Gastrocnemius medialis (tissue), 4 donors: Measurements from ENCODE around the gene PLEKHA1. TPM values are rescaled to one million over a fixed set of nuclear protein-coding genes. Genes with fewer than 3 reads are reported as not detected.

Source experiments
- ATAC-seq, 2 donors: fragments of 150-250 bp; one replicate each; pipeline ENCODE4 v1.9.1; 2016
- DNase-seq, 2 donors: peaks; one replicate each; pipeline ENCODE4 v3.0.0-alpha.2; 2019
- H3K27ac ChIP-seq, 4 donors: fragments of 200-600 bp; sonication (generic); 1 replicate in 1 of 4; 2 replicates in 3 of 4; pipeline ENCODE4 v1.5.1; 2016 to 2018; ENCODE audit warnings: mild to moderate bottlenecking in 2 of 4, moderate library complexity in 1 of 4
- H3K27me3 ChIP-seq, 3 donors: fragments of 200-600 bp; sonication (generic) in 2 of 3; 1 replicate in 1 of 3; 2 replicates in 2 of 3; pipeline versions ENCODE4 v1.5.1 to v1.6.0; 2016 to 2019; ENCODE audit warnings: mild to moderate bottlenecking in 1 of 3, moderate library complexity in 1 of 3
- H3K36me3 ChIP-seq, 2 donors: fragments of 200-600 bp; sonication (generic) in 1 of 2; one replicate each; pipeline ENCODE4 v1.5.1; 2017 to 2018
- H3K4me1 ChIP-seq, 2 donors: fragments of 200-600 bp; sonication (generic) in 1 of 2; one replicate each; pipeline ENCODE4 v1.5.1; 2016 to 2017; ENCODE audit warnings: mild to moderate bottlenecking in 2 of 2
- H3K4me3 ChIP-seq, 4 donors: fragments of 200-600 bp; sonication (generic) in 3 of 4; 1 replicate in 1 of 4; 2 replicates in 3 of 4; pipeline ENCODE4 v1.5.1; 2016 to 2019; ENCODE audit warnings: mild to moderate bottlenecking in 2 of 4
- H3K9me3 ChIP-seq, 3 donors: fragments of 200-600 bp; sonication (generic) in 2 of 3; 1 replicate in 1 of 3; 2 replicates in 2 of 3; pipeline ENCODE4 v1.5.1; 2016 to 2019
- POLR2A ChIP-seq, 2 donors: fragments of 450-650 bp; IDR thresholded peaks; one replicate each; pipeline ENCODE4 v1.6.1; 2017; ENCODE audit warnings: antibody characterized with exemption in 2 of 2, mild to moderate bottlenecking in 2 of 2, moderate library complexity in 2 of 2
- in situ Hi-C, 4 donors: fragments of 200-750 bp; cut with MboI; loops; one replicate each; pipeline versions ENCODE4 v1.15.0 to v1.8.0; 2017; ENCODE audit warnings: low sequenced_read_pairs in 4 of 4
- intact Hi-C: fragments of 100-400 bp; cut with DNase I; formaldehyde crosslinking; loops from one replicate; pipeline ENCODE4 v1.15.1; 2023; ENCODE audit warnings: low total_unique reads
- total RNA-seq, 4 donors: library from RNA; depleted of rRNA; stranded (reverse); fragments of >200 nt; gene quantifications; one replicate each; pipeline versions ENCODE4 v1.1.0 to v1.2.3, GENCODE V29; 2016
- TF ChIP-seq, protein P1 (sequence below), 5 experiments: fragments of 450-650 bp in 3 of 5; fragments of 200-600 bp in 2 of 5; sonication (generic) in 2 of 5; IDR thresholded peaks in 4 of 5; conservative IDR thresholded peaks in 1 of 5; 1 replicate in 4 of 5; 2 replicates in 1 of 5; pipeline ENCODE4 v1.5.1; 2016 to 2019; ENCODE audit warnings: antibody characterized with exemption in 5 of 5, mild to moderate bottlenecking in 3 of 5, moderate library complexity in 3 of 5

Gene PLEKHA1
- total RNA-seq, 4 donors from 2014 or later: 33.7 to 54.0 (median 37.8) TPM

- no peak for TF ChIP-seq POLR2A (IDR thresholded peaks at IDR 0.05)
- TF ChIP-seq, protein P1, sequence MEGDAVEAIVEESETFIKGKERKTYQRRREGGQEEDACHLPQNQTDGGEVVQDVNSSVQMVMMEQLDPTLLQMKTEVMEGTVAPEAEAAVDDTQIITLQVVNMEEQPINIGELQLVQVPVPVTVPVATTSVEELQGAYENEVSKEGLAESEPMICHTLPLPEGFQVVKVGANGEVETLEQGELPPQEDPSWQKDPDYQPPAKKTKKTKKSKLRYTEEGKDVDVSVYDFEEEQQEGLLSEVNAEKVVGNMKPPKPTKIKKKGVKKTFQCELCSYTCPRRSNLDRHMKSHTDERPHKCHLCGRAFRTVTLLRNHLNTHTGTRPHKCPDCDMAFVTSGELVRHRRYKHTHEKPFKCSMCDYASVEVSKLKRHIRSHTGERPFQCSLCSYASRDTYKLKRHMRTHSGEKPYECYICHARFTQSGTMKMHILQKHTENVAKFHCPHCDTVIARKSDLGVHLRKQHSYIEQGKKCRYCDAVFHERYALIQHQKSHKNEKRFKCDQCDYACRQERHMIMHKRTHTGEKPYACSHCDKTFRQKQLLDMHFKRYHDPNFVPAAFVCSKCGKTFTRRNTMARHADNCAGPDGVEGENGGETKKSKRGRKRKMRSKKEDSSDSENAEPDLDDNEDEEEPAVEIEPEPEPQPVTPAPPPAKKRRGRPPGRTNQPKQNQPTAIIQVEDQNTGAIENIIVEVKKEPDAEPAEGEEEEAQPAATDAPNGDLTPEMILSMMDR (IDR thresholded peaks at IDR 0.05 in 4 of 5, conservative IDR thresholded peaks at IDR 0.05 in 1 of 5): no peak
- H3K27me3 ChIP-seq: no peaks in the 10 kb centered on the region
- in situ Hi-C loops: no loop called here
- no peak overlapping the region for H3K27ac ChIP-seq
- no peaks in the 10 kb centered on the region for H3K36me3 ChIP-seq
- no peaks in the 10 kb centered on the region for H3K4me1 ChIP-seq
- no peak overlapping the region for H3K4me3 ChIP-seq
- no peak for ATAC-seq
- no peak for DNase-seq
- H3K9me3 ChIP-seq: no peaks in the 10 kb centered on the region
- intact Hi-C loops: no loop called here
These were observed 20.1 kb upstream of the PLEKHA1 start for GRCh38 chr10:122354383-122354782.

DNA sequence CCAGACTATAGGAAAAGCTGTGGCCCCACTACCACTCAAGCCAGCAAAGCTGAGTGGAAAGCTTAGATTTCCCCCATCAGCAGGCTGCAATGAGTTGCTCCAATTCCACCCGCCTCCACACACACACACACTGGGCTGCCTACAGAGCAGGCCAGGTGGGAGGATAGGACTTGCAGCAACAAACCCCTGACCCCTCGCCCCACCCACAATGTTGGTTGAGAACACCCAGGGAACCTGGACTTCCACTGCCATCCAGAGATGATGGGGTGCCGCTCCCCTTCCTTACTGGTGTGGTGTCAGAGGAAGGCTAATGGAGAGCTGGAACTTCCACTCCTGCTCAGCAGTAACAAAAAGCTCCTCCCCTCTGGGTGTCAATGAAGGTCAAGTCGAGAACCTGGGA is 16.8 kb upstream of the PLEKHA1 start:
- TF ChIP-seq, protein P1 (IDR thresholded peaks at IDR 0.05 in 4 of 5, conservative IDR thresholded peaks at IDR 0.05 in 1 of 5): no peak
- TF ChIP-seq POLR2A (IDR thresholded peaks at IDR 0.05): no peak
- no peaks in the 10 kb centered on the region for H3K9me3 ChIP-seq
- intact Hi-C loops (no loop called here), in situ Hi-C loops (no loop called here)
- ATAC-seq (no peak), DNase-seq (no peak)
- no peak overlapping the region for H3K4me3 ChIP-seq
- H3K27ac ChIP-seq: no peak overlapping the region
- no peaks in the 10 kb centered on the region for H3K36me3 ChIP-seq
- H3K27me3 ChIP-seq: no peaks in the 10 kb centered on the region
- no peaks in the 10 kb centered on the region for H3K4me1 ChIP-seq

- no peak overlapping the region for H3K27ac ChIP-seq
- H3K4me3 ChIP-seq: no peak overlapping the region
- H3K9me3 ChIP-seq: no peaks in the 10 kb centered on the region
- intact Hi-C loops: no loop called here
- no peak for ATAC-seq
- H3K36me3 ChIP-seq: no peaks in the 10 kb centered on the region
- H3K4me1 ChIP-seq: no peaks in the 10 kb centered on the region
- no peak for DNase-seq
- TF ChIP-seq, protein P1 (IDR thresholded peaks at IDR 0.05 in 4 of 5, conservative IDR thresholded peaks at IDR 0.05 in 1 of 5): no peak
- TF ChIP-seq POLR2A (IDR thresholded peaks at IDR 0.05): no peak
- in situ Hi-C loops: no loop called here
- no peaks in the 10 kb centered on the region for H3K27me3 ChIP-seq
These were observed 14.9 kb upstream of the PLEKHA1 start for GRCh38 chr10:122359621-122360020.

DNA sequence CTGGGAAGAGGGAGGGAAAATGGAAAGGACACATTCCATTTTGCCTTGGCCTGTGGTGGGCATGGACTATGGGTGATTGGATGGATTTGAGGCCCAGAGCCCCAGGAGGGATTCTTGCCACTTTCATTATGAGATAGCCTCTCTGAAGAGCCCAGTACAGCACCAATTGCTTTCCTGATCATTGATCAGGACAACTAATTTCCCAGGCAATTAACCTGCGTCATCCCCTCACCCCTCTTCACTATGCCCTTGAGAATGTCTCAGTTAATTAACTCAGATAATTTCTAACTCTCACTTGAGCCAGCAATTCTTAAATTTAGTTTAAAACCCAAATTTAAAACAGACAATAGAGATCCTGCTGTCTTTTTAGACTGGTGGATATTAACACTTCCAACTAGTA is 13.5 kb upstream of the PLEKHA1 start:
- no peak overlapping the region for H3K4me3 ChIP-seq
- H3K36me3 ChIP-seq: no peaks in the 10 kb centered on the region
- H3K4me1 ChIP-seq: no peaks in the 10 kb centered on the region
- no peak for ATAC-seq
- in situ Hi-C loops: no loop called here
- no peaks in the 10 kb centered on the region for H3K27me3 ChIP-seq
- no peak for TF ChIP-seq POLR2A (IDR thresholded peaks at IDR 0.05)
- TF ChIP-seq, protein P1 (IDR thresholded peaks at IDR 0.05 in 4 of 5, conservative IDR thresholded peaks at IDR 0.05 in 1 of 5): no peak
- intact Hi-C loops: no loop called here
- DNase-seq: no peak
- H3K27ac ChIP-seq: no peak overlapping the region
- H3K9me3 ChIP-seq: no peaks in the 10 kb centered on the region

- DNase-seq: no peak
- no peak for ATAC-seq
- intact Hi-C loops: no loop called here
These were observed 12.4 kb upstream of the PLEKHA1 start for GRCh38 chr10:122362031-122362592.

More at GRCh38 chr10:122362031-122362592, 12.4 kb upstream of the PLEKHA1 start:
- no peaks in the 10 kb centered on the region for H3K27me3 ChIP-seq
- no peaks in the 10 kb centered on the region for H3K9me3 ChIP-seq
- no peak for TF ChIP-seq POLR2A (IDR thresholded peaks at IDR 0.05)
- TF ChIP-seq, protein P1 (IDR thresholded peaks at IDR 0.05 in 4 of 5, conservative IDR thresholded peaks at IDR 0.05 in 1 of 5): no peak
- in situ Hi-C loops: no loop called here
- no peaks in the 10 kb centered on the region for H3K36me3 ChIP-seq
- H3K4me3 ChIP-seq: no peak overlapping the region
- no peaks in the 10 kb centered on the region for H3K4me1 ChIP-seq
- no peak overlapping the region for H3K27ac ChIP-seq
